SK-N-SH (cell line): ENCODE data around the gene CD200. TPM values are rescaled to one million over a fixed set of nuclear protein-coding genes. Genes with fewer than 3 reads are reported as not detected.

Source experiments
- CTCF ChIA-PET: fragments of 300-600, 350-600 bp; formaldehyde crosslinking; extraction: SDS; loops from one replicate; lab custom pipeline; 2021; lab: Yijun Ruan, JAX
- POLR2A ChIA-PET: fragments of 350-600 bp; sonication (Branson Sonifier 250); formaldehyde crosslinking; extraction: SDS; loops from one replicate; lab custom pipeline; 2020; ENCODE audit warnings: antibody characterized with exemption, inconsistent platforms; lab: Yijun Ruan, JAX
- DNase-seq: peaks from one replicate; pipeline ENCODE4 v3.0.0; 2012
- H2AFZ ChIP-seq: fragments of 200-600 bp; sonication (generic); 2 replicates; pipeline ENCODE4 v1.8.1; 2016; ENCODE audit warnings: antibody characterized with exemption, mild to moderate bottlenecking, low read depth
- H3F3A ChIP-seq: fragments of 200-600 bp; sonication (generic); replicated peaks from 2 replicates; pipeline ENCODE3; 2016; ENCODE audit warnings: antibody characterized with exemption, mild to moderate bottlenecking; ENCODE audit not compliant: insufficient read depth
- H3K27ac ChIP-seq, 2 experiments: fragments of 200-500 bp in 1 of 2; fragments of 200-600 bp in 1 of 2; sonication (Bioruptor generic) in 1 of 2; sonication (generic), shearing (Covaris generic) in 1 of 2; 2 replicates each; pipeline versions ENCODE4 v1.5.1 to v1.6.1; 2014 to 2016; ENCODE audit warnings: low read depth in 2 of 2, inconsistent platforms in 1 of 2, low read length in 1 of 2, mild to moderate bottlenecking in 1 of 2, mixed read lengths in 1 of 2
- H3K27me3 ChIP-seq: fragments of 200-600 bp; sonication (generic), shearing (Covaris generic); 2 replicates; pipeline ENCODE4 v1.6.1; 2016; ENCODE audit warnings: mixed run types; ENCODE audit not compliant: insufficient read depth
- H3K36me3 ChIP-seq, 2 experiments: fragments of 200-500 bp in 1 of 2; fragments of 200-600 bp in 1 of 2; sonication (Bioruptor generic) in 1 of 2; sonication (generic) in 1 of 2; replicated peaks in 1 of 2; 2 replicates each; pipeline versions ENCODE3 to v1.5.1; 2014 to 2016; ENCODE audit warnings: low read length in 1 of 2, mild to moderate bottlenecking in 1 of 2; ENCODE audit not compliant: insufficient read depth in 2 of 2, control insufficient read depth in 1 of 2
- H3K4me1 ChIP-seq, 2 experiments: fragments of 200-500 bp in 1 of 2; fragments of 200-600 bp in 1 of 2; sonication (Bioruptor generic) in 1 of 2; sonication (generic), shearing (Covaris generic) in 1 of 2; 2 replicates each; pipeline versions ENCODE4 v1.5.1 to v1.6.1; 2014 to 2016; ENCODE audit warnings: low read depth in 1 of 2, low read length in 1 of 2, mixed run types in 1 of 2; ENCODE audit not compliant: insufficient read depth in 2 of 2, control insufficient read depth in 1 of 2
- H3K4me2 ChIP-seq: fragments of 200-600 bp; sonication (generic), shearing (Covaris generic); 2 replicates; pipeline ENCODE4 v1.6.1; 2017; ENCODE audit warnings: mixed run types
- H3K4me3 ChIP-seq, 2 experiments: fragments of 200-500 bp in 1 of 2; fragments of 200-600 bp in 1 of 2; sonication (Bioruptor generic) in 1 of 2; sonication (generic), shearing (Covaris generic) in 1 of 2; 2 replicates each; pipeline versions ENCODE4 v1.5.1 to v1.8.1; 2014 to 2016; ENCODE audit warnings: low read depth in 2 of 2, inconsistent platforms in 1 of 2, low read length in 1 of 2, mild to moderate bottlenecking in 1 of 2, mixed read lengths in 1 of 2, moderate library complexity in 1 of 2
- H3K79me2 ChIP-seq: fragments of 200-600 bp; sonication (generic); 2 replicates; pipeline ENCODE4 v1.8.1; 2017; ENCODE audit warnings: mild to moderate bottlenecking; ENCODE audit not compliant: insufficient read depth
- H3K9ac ChIP-seq: fragments of 200-600 bp; sonication (generic); 2 replicates; pipeline ENCODE4 v1.6.1; 2017; ENCODE audit warnings: mixed run types
- H3K9me2 ChIP-seq: fragments of 200-600 bp; sonication (generic); 2 replicates; pipeline ENCODE4 v1.6.1; 2017; ENCODE audit warnings: mixed run types
- H3K9me3 ChIP-seq: fragments of 200-600 bp; sonication (generic); 2 replicates; pipeline ENCODE4 v1.6.1; 2017; ENCODE audit warnings: mixed run types, mild to moderate bottlenecking, moderate library complexity
- H4K20me1 ChIP-seq: fragments of 200-600 bp; sonication (generic); 2 replicates; pipeline ENCODE4 v1.6.1; 2017; ENCODE audit warnings: mild to moderate bottlenecking, mixed run types; ENCODE audit not compliant: insufficient read depth
- CHD2 ChIP-seq: fragments of 150-350 bp; IDR thresholded peaks from 2 replicates; pipeline ENCODE4 v1.6.1; 2018; ENCODE audit warnings: low read length; ENCODE audit not compliant: partially characterized antibody
- EP300 ChIP-seq, 2 experiments: IDR thresholded peaks; 2 replicates each; pipeline versions ENCODE4 v1.4.0 to v1.6.1; 2012; ENCODE audit warnings: borderline replicate concordance in 1 of 2, low read depth in 1 of 2, low read length in 1 of 2
- EZH2phosphoT487 ChIP-seq: fragments of 200-600 bp; sonication (generic); IDR thresholded peaks from 2 replicates; pipeline ENCODE4 v1.6.1; 2017; ENCODE audit warnings: low read depth, mixed run types, mild to moderate bottlenecking, antibody characterized with exemption, moderate library complexity, borderline replicate concordance
- FOSL2 ChIP-seq: IDR thresholded peaks from 2 replicates; pipeline ENCODE4 v1.4.0; 2012; ENCODE audit warnings: low read depth, mild to moderate bottlenecking, moderate library complexity, borderline replicate concordance
- FOXM1 ChIP-seq: IDR thresholded peaks from 2 replicates; pipeline ENCODE4 v1.4.0; 2012; ENCODE audit warnings: low read depth, mild to moderate bottlenecking
- GABPA ChIP-seq: IDR thresholded peaks from 2 replicates; pipeline ENCODE4 v1.4.0; 2012; ENCODE audit warnings: low read depth, mild to moderate bottlenecking
- MXI1 ChIP-seq: IDR thresholded peaks from 2 replicates; pipeline ENCODE4 v1.6.1; 2012; ENCODE audit warnings: mild to moderate bottlenecking, low read depth, low read length, improper control_type of control experiment
- NFIC ChIP-seq: IDR thresholded peaks from 2 replicates; pipeline ENCODE4 v1.4.0; 2012; ENCODE audit warnings: borderline replicate concordance
- RXRA ChIP-seq: IDR thresholded peaks from 2 replicates; pipeline ENCODE4 v1.4.0; 2012; ENCODE audit warnings: low read depth, mild to moderate bottlenecking, borderline replicate concordance
- SMC3 ChIP-seq: IDR thresholded peaks from 2 replicates; pipeline ENCODE4 v1.6.1; 2012; ENCODE audit warnings: low read depth, low read length, improper control_type of control experiment
- TAF1 ChIP-seq: IDR thresholded peaks from 2 replicates; pipeline ENCODE4 v1.6.1; 2012; ENCODE audit warnings: low read depth, mild to moderate bottlenecking, low read length, moderate library complexity, borderline replicate concordance
- TCF12 ChIP-seq: IDR thresholded peaks from 2 replicates; pipeline ENCODE4 v1.4.0; 2012
- USF1 ChIP-seq: IDR thresholded peaks from 2 replicates; pipeline ENCODE4 v1.4.0; 2012; ENCODE audit warnings: low read depth, borderline replicate concordance
- ZBTB33 ChIP-seq: IDR thresholded peaks from 2 replicates; pipeline ENCODE4 v1.4.0; 2012; ENCODE audit warnings: low read depth, borderline replicate concordance
- WGBS: methylation state at CpG from one replicate; pipeline ENCODE4 v1.1.6; 2017; ENCODE audit warnings: low lambda C conversion rate; 5-methylcytosine and 5-hydroxymethylcytosine counted together
- polyA plus RNA-seq, 3 experiments: library from polyadenylated mRNA; depleted of rRNA; stranded (reverse); fragments of >200 nt; gene quantifications; 2 replicates each; pipeline ENCODE4 v1.2.3, GENCODE V29; 2012
- TF ChIP-seq, protein P1 (sequence below): fragments of 200-600 bp; sonication (generic); IDR thresholded peaks from 2 replicates; pipeline ENCODE4 v1.6.1; 2017; ENCODE audit warnings: antibody characterized with exemption, mild to moderate bottlenecking, moderate library complexity
- TF ChIP-seq, protein P2 (sequence below): fragments of 150-350 bp; IDR thresholded peaks from 2 replicates; pipeline ENCODE4 v1.6.1; 2016; ENCODE audit warnings: mild to moderate bottlenecking, low read depth, low read length
- TF ChIP-seq, protein P3 (sequence below): IDR thresholded peaks from 2 replicates; pipeline ENCODE4; 2012

The CD200 gene
- polyA plus RNA-seq, 1 of the 3 experiments (the other 2 are of a cell fraction): 1.1 TPM

DNA sequence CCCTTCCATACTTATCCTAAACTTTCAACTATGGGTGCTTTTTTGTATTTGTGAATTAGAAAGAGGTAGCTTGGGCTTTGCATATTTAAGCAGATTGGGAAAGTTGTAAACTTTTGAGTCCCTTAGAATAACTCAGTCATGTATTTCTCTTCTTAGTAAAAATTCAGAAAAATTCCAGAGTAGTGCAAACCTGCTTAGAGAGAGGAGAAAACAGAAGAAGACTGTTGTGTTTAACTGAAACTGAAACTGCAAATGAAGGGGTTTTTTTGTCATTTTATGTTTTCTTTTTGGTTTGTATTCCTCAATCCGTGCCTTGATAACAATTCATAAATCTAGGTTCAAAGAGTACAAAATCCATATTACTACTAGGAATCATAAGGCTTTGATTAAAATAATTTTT, 31.3 kb downstream of the CD200 start:
- Histone ChIP-seq H2AFZ (no peak overlapping the region), H3K79me2 (no peaks in the 10 kb centered on the region), H3K9me3 (no peaks in the 10 kb centered on the region), H3K4me2 (no peak overlapping the region), H3K27me3 (no peaks in the 10 kb centered on the region), H3K27ac (no peak overlapping the region), H4K20me1 (no peaks in the 10 kb centered on the region), H3K4me1 (no peaks in the 10 kb centered on the region), H3F3A (no peaks in the 10 kb centered on the region), H3K9ac (no peak overlapping the region), H3K36me3 (peaks cover 0 to 2% of the 10 kb centered on the region in 2 experiments), H3K4me3 (no peak overlapping the region), H3K9me2 (no peaks in the 10 kb centered on the region)
- ChIA-PET POLR2A (no interaction called here), CTCF (no interaction called here)
- 70% methylated on average over 1 of the region's 1 CpG for WGBS
- TF ChIP-seq RXRA: no peak
- no peak for TF ChIP-seq MXI1
- TF ChIP-seq FOSL2: no peak
- no peak for TF ChIP-seq EP300 (IDR thresholded peaks at IDR 0.05; ENCODE audit: borderline replicate concordance in 1 of 2, low read depth in 1 of 2, low read length in 1 of 2)
- TF ChIP-seq CHD2: no peak
- TF ChIP-seq, protein P1, sequence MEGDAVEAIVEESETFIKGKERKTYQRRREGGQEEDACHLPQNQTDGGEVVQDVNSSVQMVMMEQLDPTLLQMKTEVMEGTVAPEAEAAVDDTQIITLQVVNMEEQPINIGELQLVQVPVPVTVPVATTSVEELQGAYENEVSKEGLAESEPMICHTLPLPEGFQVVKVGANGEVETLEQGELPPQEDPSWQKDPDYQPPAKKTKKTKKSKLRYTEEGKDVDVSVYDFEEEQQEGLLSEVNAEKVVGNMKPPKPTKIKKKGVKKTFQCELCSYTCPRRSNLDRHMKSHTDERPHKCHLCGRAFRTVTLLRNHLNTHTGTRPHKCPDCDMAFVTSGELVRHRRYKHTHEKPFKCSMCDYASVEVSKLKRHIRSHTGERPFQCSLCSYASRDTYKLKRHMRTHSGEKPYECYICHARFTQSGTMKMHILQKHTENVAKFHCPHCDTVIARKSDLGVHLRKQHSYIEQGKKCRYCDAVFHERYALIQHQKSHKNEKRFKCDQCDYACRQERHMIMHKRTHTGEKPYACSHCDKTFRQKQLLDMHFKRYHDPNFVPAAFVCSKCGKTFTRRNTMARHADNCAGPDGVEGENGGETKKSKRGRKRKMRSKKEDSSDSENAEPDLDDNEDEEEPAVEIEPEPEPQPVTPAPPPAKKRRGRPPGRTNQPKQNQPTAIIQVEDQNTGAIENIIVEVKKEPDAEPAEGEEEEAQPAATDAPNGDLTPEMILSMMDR: no peak
- no peak for TF ChIP-seq ZBTB33
- no peak for TF ChIP-seq GABPA
- no peak for TF ChIP-seq TCF12
- no peak for TF ChIP-seq USF1
- no peak for TF ChIP-seq NFIC
- TF ChIP-seq EZH2phosphoT487: no peak
- no peak for TF ChIP-seq FOXM1
- TF ChIP-seq, protein P2, sequence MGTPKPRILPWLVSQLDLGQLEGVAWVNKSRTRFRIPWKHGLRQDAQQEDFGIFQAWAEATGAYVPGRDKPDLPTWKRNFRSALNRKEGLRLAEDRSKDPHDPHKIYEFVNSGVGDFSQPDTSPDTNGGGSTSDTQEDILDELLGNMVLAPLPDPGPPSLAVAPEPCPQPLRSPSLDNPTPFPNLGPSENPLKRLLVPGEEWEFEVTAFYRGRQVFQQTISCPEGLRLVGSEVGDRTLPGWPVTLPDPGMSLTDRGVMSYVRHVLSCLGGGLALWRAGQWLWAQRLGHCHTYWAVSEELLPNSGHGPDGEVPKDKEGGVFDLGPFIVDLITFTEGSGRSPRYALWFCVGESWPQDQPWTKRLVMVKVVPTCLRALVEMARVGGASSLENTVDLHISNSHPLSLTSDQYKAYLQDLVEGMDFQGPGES: no peak
- TF ChIP-seq TAF1: no peak
- no peak for TF ChIP-seq SMC3
- TF ChIP-seq, protein P3, sequence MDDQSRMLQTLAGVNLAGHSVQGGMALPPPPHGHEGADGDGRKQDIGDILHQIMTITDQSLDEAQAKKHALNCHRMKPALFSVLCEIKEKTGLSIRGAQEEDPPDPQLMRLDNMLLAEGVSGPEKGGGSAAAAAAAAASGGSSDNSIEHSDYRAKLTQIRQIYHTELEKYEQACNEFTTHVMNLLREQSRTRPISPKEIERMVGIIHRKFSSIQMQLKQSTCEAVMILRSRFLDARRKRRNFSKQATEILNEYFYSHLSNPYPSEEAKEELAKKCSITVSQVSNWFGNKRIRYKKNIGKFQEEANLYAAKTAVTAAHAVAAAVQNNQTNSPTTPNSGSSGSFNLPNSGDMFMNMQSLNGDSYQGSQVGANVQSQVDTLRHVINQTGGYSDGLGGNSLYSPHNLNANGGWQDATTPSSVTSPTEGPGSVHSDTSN: no peak
- DNase-seq: no peak
